ENCODE results near the gene ZNF668.

Gene ZNF668

GRCh38 chr16:31064882-31065461 is 9.1 kb downstream of the ZNF668 start:
- peak overlapping the region; percentile 74 for H3K4me3 Mint-ChIP-seq
- peak overlapping the region; percentile 47 for H3K27ac Mint-ChIP-seq
- H3K27me3 Mint-ChIP-seq (ENCODE audit: low read depth) = no peaks in the 10 kb centered on the region
- peaks cover 42% of the 10 kb centered on the region for H3K36me3 Mint-ChIP-seq (ENCODE audit: low read depth)
- no peaks in the 10 kb centered on the region for H3K9me3 Mint-ChIP-seq
- no peak for DNase-seq (ENCODE audit: low spot score)
- peaks cover 35% of the 10 kb centered on the region for H3K4me1 Mint-ChIP-seq (ENCODE audit: low read depth)

- Mint-ChIP-seq H3K36me3 (ENCODE audit: low read depth) (peaks cover 42% of the 10 kb centered on the region), H3K27me3 (ENCODE audit: low read depth) (no peaks in the 10 kb centered on the region), H3K4me1 (ENCODE audit: low read depth) (peaks cover 32% of the 10 kb centered on the region), H3K27ac (peak overlapping the region; percentile 47), H3K9me3 (no peaks in the 10 kb centered on the region), H3K4me3 (peak overlapping the region; percentile 74)
- peak; percentile 13 for DNase-seq (ENCODE audit: low spot score)
Observed at GRCh38 chr16:31063843-31064611, 10.0 kb downstream of the ZNF668 start.

GRCh38 chr16:31063495-31063842 is 10.6 kb downstream of the ZNF668 start:
- Mint-ChIP-seq H3K27me3 (ENCODE audit: low read depth) (no peaks in the 10 kb centered on the region), H3K4me3 (peak overlapping the region; percentile 74), H3K27ac (peak overlapping the region; percentile 31), H3K9me3 (no peaks in the 10 kb centered on the region), H3K36me3 (ENCODE audit: low read depth) (peaks cover 42% of the 10 kb centered on the region), H3K4me1 (ENCODE audit: low read depth) (peaks cover 32% of the 10 kb centered on the region)
- DNase-seq (ENCODE audit: low spot score) = no peak

- H3K4me3 Mint-ChIP-seq = no peak overlapping the region
- DNase-seq (ENCODE audit: low spot score) = no peak
- H3K4me1 Mint-ChIP-seq (ENCODE audit: low read depth) = peaks cover 32% of the 10 kb centered on the region
- H3K36me3 Mint-ChIP-seq (ENCODE audit: low read depth) = peaks cover 41% of the 10 kb centered on the region
- no peaks in the 10 kb centered on the region for H3K9me3 Mint-ChIP-seq
- no peaks in the 10 kb centered on the region for H3K27me3 Mint-ChIP-seq (ENCODE audit: low read depth)
- H3K27ac Mint-ChIP-seq = no peak overlapping the region
Observed at GRCh38 chr16:31061813-31062440, 12.1 kb downstream of the ZNF668 start.

- H3K4me3 Mint-ChIP-seq = no peak overlapping the region
- H3K9me3 Mint-ChIP-seq = no peaks in the 10 kb centered on the region
- DNase-seq (ENCODE audit: low spot score) = no peak
- H3K4me1 Mint-ChIP-seq (ENCODE audit: low read depth) = peaks cover 27% of the 10 kb centered on the region
- no peaks in the 10 kb centered on the region for H3K27me3 Mint-ChIP-seq (ENCODE audit: low read depth)
- peaks cover 41% of the 10 kb centered on the region for H3K36me3 Mint-ChIP-seq (ENCODE audit: low read depth)
- H3K27ac Mint-ChIP-seq = no peak overlapping the region
Observed at GRCh38 chr16:31061126-31061812, 12.8 kb downstream of the ZNF668 start.

- Mint-ChIP-seq H3K4me1 (ENCODE audit: low read depth) (peaks cover 7% of the 10 kb centered on the region), H3K4me3 (no peak overlapping the region), H3K36me3 (ENCODE audit: low read depth) (peaks cover 7% of the 10 kb centered on the region), H3K27me3 (ENCODE audit: low read depth) (no peaks in the 10 kb centered on the region), H3K9me3 (no peaks in the 10 kb centered on the region), H3K27ac (no peak overlapping the region)
- no peak for DNase-seq (ENCODE audit: low spot score)
Observed at GRCh38 chr16:31055613-31056012, 18.4 kb downstream of the ZNF668 start.

- Mint-ChIP-seq H3K36me3 (ENCODE audit: low read depth) (no peaks in the 10 kb centered on the region), H3K9me3 (no peaks in the 10 kb centered on the region), H3K4me1 (ENCODE audit: low read depth) (peaks cover 7% of the 10 kb centered on the region), H3K27ac (no peak overlapping the region), H3K4me3 (no peak overlapping the region), H3K27me3 (ENCODE audit: low read depth) (no peaks in the 10 kb centered on the region)
- peak; percentile 27 for DNase-seq (ENCODE audit: low spot score)
Observed at GRCh38 chr16:31052114-31052513, 21.9 kb downstream of the ZNF668 start.

- no peak overlapping the region for H3K4me3 Mint-ChIP-seq
- no peaks in the 10 kb centered on the region for H3K27me3 Mint-ChIP-seq (ENCODE audit: low read depth)
- no peaks in the 10 kb centered on the region for H3K9me3 Mint-ChIP-seq
- DNase-seq (ENCODE audit: low spot score) = no peak
- no peak overlapping the region for H3K27ac Mint-ChIP-seq
- H3K36me3 Mint-ChIP-seq (ENCODE audit: low read depth) = no peaks in the 10 kb centered on the region
- peaks cover 7% of the 10 kb centered on the region for H3K4me1 Mint-ChIP-seq (ENCODE audit: low read depth)
Observed at GRCh38 chr16:31050280-31051030, 23.6 kb downstream of the ZNF668 start.

- no peaks in the 10 kb centered on the region for H3K27me3 Mint-ChIP-seq (ENCODE audit: low read depth)
- H3K27ac Mint-ChIP-seq = no peak overlapping the region
- H3K4me1 Mint-ChIP-seq (ENCODE audit: low read depth) = no peaks in the 10 kb centered on the region
- H3K4me3 Mint-ChIP-seq = no peak overlapping the region
- H3K36me3 Mint-ChIP-seq (ENCODE audit: low read depth) = peaks cover 6% of the 10 kb centered on the region
- no peak for DNase-seq (ENCODE audit: low spot score)
- H3K9me3 Mint-ChIP-seq = no peaks in the 10 kb centered on the region
Observed at GRCh38 chr16:31043898-31044481, 30.1 kb downstream of the ZNF668 start.

- H3K4me1 Mint-ChIP-seq (ENCODE audit: low read depth) = no peaks in the 10 kb centered on the region
- no peaks in the 10 kb centered on the region for H3K9me3 Mint-ChIP-seq
- peaks cover 10% of the 10 kb centered on the region for H3K36me3 Mint-ChIP-seq (ENCODE audit: low read depth)
- no peak overlapping the region for H3K27ac Mint-ChIP-seq
- no peak overlapping the region for H3K4me3 Mint-ChIP-seq
- no peak for DNase-seq (ENCODE audit: low spot score)
- no peaks in the 10 kb centered on the region for H3K27me3 Mint-ChIP-seq (ENCODE audit: low read depth)
Observed at GRCh38 chr16:31043352-31043751, 30.7 kb downstream of the ZNF668 start.

GRCh38 chr16:31042866-31043265 is 31.2 kb downstream of the ZNF668 start:
- no peak overlapping the region for H3K4me3 Mint-ChIP-seq
- H3K36me3 Mint-ChIP-seq (ENCODE audit: low read depth) = peaks cover 10% of the 10 kb centered on the region
- DNase-seq (ENCODE audit: low spot score) = no peak
- H3K4me1 Mint-ChIP-seq (ENCODE audit: low read depth) = no peaks in the 10 kb centered on the region
- no peak overlapping the region for H3K27ac Mint-ChIP-seq
- no peaks in the 10 kb centered on the region for H3K27me3 Mint-ChIP-seq (ENCODE audit: low read depth)
- H3K9me3 Mint-ChIP-seq = no peaks in the 10 kb centered on the region

GRCh38 chr16:31038993-31039392 is 35.0 kb downstream of the ZNF668 start:
- H3K27me3 Mint-ChIP-seq (ENCODE audit: low read depth) = no peaks in the 10 kb centered on the region
- no peak for DNase-seq (ENCODE audit: low spot score)
- H3K27ac Mint-ChIP-seq = no peak overlapping the region
- peaks cover 22% of the 10 kb centered on the region for H3K36me3 Mint-ChIP-seq (ENCODE audit: low read depth)
- no peaks in the 10 kb centered on the region for H3K9me3 Mint-ChIP-seq
- H3K4me3 Mint-ChIP-seq = no peak overlapping the region
- peaks cover 10% of the 10 kb centered on the region for H3K4me1 Mint-ChIP-seq (ENCODE audit: low read depth)

GRCh38 chr16:31036691-31037090 is 37.3 kb downstream of the ZNF668 start:
- Mint-ChIP-seq H3K36me3 (ENCODE audit: low read depth) (peaks cover 22% of the 10 kb centered on the region), H3K27ac (no peak overlapping the region), H3K4me1 (ENCODE audit: low read depth) (peaks cover 20% of the 10 kb centered on the region), H3K27me3 (ENCODE audit: low read depth) (no peaks in the 10 kb centered on the region), H3K4me3 (no peak overlapping the region), H3K9me3 (no peaks in the 10 kb centered on the region)
- DNase-seq (ENCODE audit: low spot score) = no peak

All from T-helper 2 cell treated with Interferon-gamma antibody and Interleukin-4, amounts not matched to agents 5 μg/mL and 100 μg/mL, for 36 hours (primary cell).